ENCODE data around the gene CXXC1.
"Not testable (repeated sequence)": the region's sequence is repeated elsewhere in the genome, so short reads cannot be mapped to it uniquely, and the experiment has no call there.

Gene CXXC1

GRCh38 chr18:50315100-50315871 is 27.8 kb upstream of the CXXC1 start:
- POLR2A ChIA-PET (ENCODE audit: low non-redundant PET): no interaction called here
- CTCF ChIA-PET: no interaction called here
- DNase-seq (ENCODE audit: low spot score): no peak
- H3K27ac ChIP-seq: no peak overlapping the region
- TF ChIP-seq CTCF (conservative IDR thresholded peaks at IDR 0.05; ENCODE audit: low read depth): no peak

- no peak for DNase-seq (ENCODE audit: low spot score)
- ChIA-PET POLR2A (ENCODE audit: low non-redundant PET) (no interaction called here), CTCF (no interaction called here)
- TF ChIP-seq CTCF (conservative IDR thresholded peaks at IDR 0.05; ENCODE audit: low read depth): no peak
- no peak overlapping the region for H3K27ac ChIP-seq
These were observed 26.5 kb upstream of the CXXC1 start for GRCh38 chr18:50313873-50314460.

- TF ChIP-seq CTCF (conservative IDR thresholded peaks at IDR 0.05; ENCODE audit: low read depth): no peak
- no peak for DNase-seq (ENCODE audit: low spot score)
- CTCF ChIA-PET: no interaction called here
- no peak overlapping the region for H3K27ac ChIP-seq
- POLR2A ChIA-PET (ENCODE audit: low non-redundant PET): no interaction called here
These were observed 25.6 kb upstream of the CXXC1 start for GRCh38 chr18:50313031-50313607.

GRCh38 chr18:50312296-50313030 is 25.0 kb upstream of the CXXC1 start:
- ChIA-PET POLR2A (ENCODE audit: low non-redundant PET) (no interaction called here), CTCF (no interaction called here)
- no peak for TF ChIP-seq CTCF (conservative IDR thresholded peaks at IDR 0.05; ENCODE audit: low read depth)
- no peak for DNase-seq (ENCODE audit: low spot score)
- no peak overlapping the region for H3K27ac ChIP-seq

GRCh38 chr18:50311650-50312049 is 24.2 kb upstream of the CXXC1 start:
- no peak overlapping the region for H3K27ac ChIP-seq
- TF ChIP-seq CTCF (conservative IDR thresholded peaks at IDR 0.05; ENCODE audit: low read depth): no peak
- ChIA-PET CTCF (no interaction called here), POLR2A (ENCODE audit: low non-redundant PET) (no interaction called here)
- no peak for DNase-seq (ENCODE audit: low spot score)

- POLR2A ChIA-PET (ENCODE audit: low non-redundant PET): no interaction called here
- CTCF ChIA-PET: interaction anchor here (0.5 to 0.6 kb wide), 2 partner anchors 71 to 680 kb away, joined by 3 read pairs; no protein-coding TSS in a partner anchor
- H3K27ac ChIP-seq: no peak overlapping the region
- TF ChIP-seq CTCF (conservative IDR thresholded peaks at IDR 0.05; ENCODE audit: low read depth): no peak
- no peak for DNase-seq (ENCODE audit: low spot score)
These were observed 22.6 kb upstream of the CXXC1 start for GRCh38 chr18:50310080-50310479.

- CTCF ChIA-PET: interaction anchor here (0.7 to 0.9 kb wide), 2 partner anchors 24 to 30 kb away, joined by 3 to 4 read pairs; no protein-coding TSS in a partner anchor
- H3K27ac ChIP-seq; DNase-seq (ENCODE audit: low spot score); POLR2A ChIA-PET (ENCODE audit: low non-redundant PET): not testable (repeated sequence)
These were observed 21.4 kb upstream of the CXXC1 start for GRCh38 chr18:50308851-50309250.

Data from RWPE1 (cell line).